ENCODE data around the gene TNIK.
"Not testable (repeated sequence)": the region's sequence is repeated elsewhere in the genome, so short reads cannot be mapped to it uniquely, and the experiment has no call there.

DNA sequence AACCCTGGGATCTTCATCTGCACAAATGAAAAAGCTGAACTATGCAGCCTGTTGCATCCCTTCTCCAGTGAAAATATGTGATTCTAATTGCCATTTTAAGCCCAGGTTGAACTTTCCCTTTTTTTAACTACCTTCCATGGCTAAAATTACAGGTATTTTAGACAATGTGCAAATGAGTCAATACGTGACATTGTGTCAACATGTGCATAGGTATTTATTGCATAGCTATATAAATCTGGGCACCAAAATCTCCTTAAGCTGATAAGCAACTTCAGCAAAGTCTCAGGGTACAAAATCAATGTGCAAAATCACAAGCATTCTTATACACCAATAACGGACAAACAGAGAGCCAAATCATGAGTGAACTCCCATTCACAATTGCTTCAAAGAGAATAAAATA, 37.4 kb downstream of the TNIK start:
- TF ChIP-seq, protein P1, sequence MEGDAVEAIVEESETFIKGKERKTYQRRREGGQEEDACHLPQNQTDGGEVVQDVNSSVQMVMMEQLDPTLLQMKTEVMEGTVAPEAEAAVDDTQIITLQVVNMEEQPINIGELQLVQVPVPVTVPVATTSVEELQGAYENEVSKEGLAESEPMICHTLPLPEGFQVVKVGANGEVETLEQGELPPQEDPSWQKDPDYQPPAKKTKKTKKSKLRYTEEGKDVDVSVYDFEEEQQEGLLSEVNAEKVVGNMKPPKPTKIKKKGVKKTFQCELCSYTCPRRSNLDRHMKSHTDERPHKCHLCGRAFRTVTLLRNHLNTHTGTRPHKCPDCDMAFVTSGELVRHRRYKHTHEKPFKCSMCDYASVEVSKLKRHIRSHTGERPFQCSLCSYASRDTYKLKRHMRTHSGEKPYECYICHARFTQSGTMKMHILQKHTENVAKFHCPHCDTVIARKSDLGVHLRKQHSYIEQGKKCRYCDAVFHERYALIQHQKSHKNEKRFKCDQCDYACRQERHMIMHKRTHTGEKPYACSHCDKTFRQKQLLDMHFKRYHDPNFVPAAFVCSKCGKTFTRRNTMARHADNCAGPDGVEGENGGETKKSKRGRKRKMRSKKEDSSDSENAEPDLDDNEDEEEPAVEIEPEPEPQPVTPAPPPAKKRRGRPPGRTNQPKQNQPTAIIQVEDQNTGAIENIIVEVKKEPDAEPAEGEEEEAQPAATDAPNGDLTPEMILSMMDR (conservative IDR thresholded peaks at IDR 0.05; ENCODE audit: low read depth, low read length), result not testable (repeated sequence)
- TF ChIP-seq EZH2 (IDR thresholded peaks at IDR 0.05; ENCODE audit: borderline replicate concordance, low read depth, low read length, poor library complexity, severe bottlenecking), result not testable (repeated sequence)

All from A673 (cell line).